ENCODE data around the gene RASEF.

DNA sequence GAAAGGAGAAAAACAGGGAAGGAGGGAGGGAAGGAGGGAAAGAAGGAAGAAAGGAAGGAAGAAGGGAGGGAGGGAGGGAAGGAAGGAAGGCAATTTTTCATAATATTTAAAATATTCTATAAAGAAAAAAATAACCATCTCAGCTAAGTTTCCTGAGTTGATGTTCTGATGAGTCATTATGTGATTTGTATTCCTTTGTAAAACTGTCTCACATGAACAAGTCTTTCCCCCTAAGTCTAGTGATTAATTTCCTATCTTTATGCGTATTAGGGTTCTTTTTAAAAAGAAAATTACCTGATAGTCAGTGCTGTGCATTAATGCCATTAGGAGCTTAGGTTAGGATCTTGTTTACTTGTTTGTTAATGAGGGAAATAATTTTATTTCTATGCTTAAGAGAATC is 94.1 kb downstream of the RASEF start:
- TF ChIP-seq CTCF (IDR thresholded peaks at IDR 0.05; ENCODE audit: insufficient read depth, low read length, poor library complexity, severe bottlenecking): no peak
- TF ChIP-seq EZH2phosphoT487 (conservative IDR thresholded peaks at IDR 0.05; ENCODE audit: low read length): no peak

Measured in SU-DHL-6 (cell line).